ENCODE results near the gene GPN1.

GPN1 gene

GRCh38 chr2:27663285-27664153, 34.7 kb downstream of the GPN1 start, which contains the start of the genes SLC4A1AP and SUPT7L:
Gene SLC4A1AP (plus strand): TSS chr2:27663889. CDS start chr2:27663915, 26 bp downstream.
Gene SUPT7L (minus strand): TSS chr2:27663614. CDS start chr2:27662192, 1,422 bp downstream.
- Histone ChIP-seq H3K79me2 (ENCODE audit: insufficient read depth, low read length) (peaks cover 35% of the 10 kb centered on the region), H3K4me2 (ENCODE audit: low read depth, low read length, poor library complexity, severe bottlenecking) (peak within 1 kb of the TSS; percentile 88), H3K36me3 (ENCODE audit: low read length) (peaks cover 22% of the 10 kb centered on the region; the same call in 1 of the 2 replicates), H3K27me3 (ENCODE audit: low read length) (no peaks in the 10 kb centered on the region), H3K27ac (ENCODE audit: low read depth, low read length) (peak within 1 kb of the TSS; percentile 82), H2AFZ (ENCODE audit: low read depth, low read length, severe bottlenecking) (peak within 1 kb of the TSS; percentile 98), H3K9me2 (replicated peaks; ENCODE audit: insufficient read depth, low read length) (no peaks in the 10 kb centered on the region), H4K20me1 (ENCODE audit: low read depth, low read length) (no peaks in the 10 kb centered on the region), H3K9me3 (ENCODE audit: insufficient read depth, low read length) (no peaks in the 10 kb centered on the region), H3K9ac (ENCODE audit: low read length) (peak within 1 kb of the TSS; percentile 63), H3K4me3 (ENCODE audit: insufficient read depth, low read length, poor library complexity, severe bottlenecking) (peak within 1 kb of the TSS; percentile 89), H3F3A (ENCODE audit: insufficient read depth) (0 out of 2 replicates have a peak, but pooled peaks cover 7% of the 10 kb centered on the region)
- no peak for TF ChIP-seq EZH2phosphoT487 (conservative IDR thresholded peaks at IDR 0.05; ENCODE audit: low read length)
- no peak for TF ChIP-seq CTCF (IDR thresholded peaks at IDR 0.05; ENCODE audit: insufficient read depth, low read length, poor library complexity, severe bottlenecking)

GRCh38 chr2:27664154-27664574, 35.3 kb downstream of the GPN1 start:
- H3K36me3 ChIP-seq (ENCODE audit: low read length): peaks cover 23% of the 10 kb centered on the region; the same call in 1 of the 2 replicates
- no peaks in the 10 kb centered on the region for H4K20me1 ChIP-seq (ENCODE audit: low read depth, low read length)
- peak overlapping the region; percentile 89 for H3K4me3 ChIP-seq (ENCODE audit: insufficient read depth, low read length, poor library complexity, severe bottlenecking)
- peak overlapping the region; percentile 98 for H2AFZ ChIP-seq (ENCODE audit: low read depth, low read length, severe bottlenecking)
- H3K27me3 ChIP-seq (ENCODE audit: low read length): no peaks in the 10 kb centered on the region
- peaks cover 35% of the 10 kb centered on the region for H3K79me2 ChIP-seq (ENCODE audit: insufficient read depth, low read length)
- H3K27ac ChIP-seq (ENCODE audit: low read depth, low read length): peak overlapping the region; percentile 82; the same call in 1 of the 2 replicates
- peak overlapping the region; percentile 63 for H3K9ac ChIP-seq (ENCODE audit: low read length)
- H3F3A ChIP-seq (ENCODE audit: insufficient read depth): 0 out of 2 replicates have a peak, but pooled peaks cover 5% of the 10 kb centered on the region
- no peaks in the 10 kb centered on the region for H3K9me3 ChIP-seq (ENCODE audit: insufficient read depth, low read length)
- no peak for TF ChIP-seq CTCF (IDR thresholded peaks at IDR 0.05; ENCODE audit: insufficient read depth, low read length, poor library complexity, severe bottlenecking)
- TF ChIP-seq EZH2phosphoT487 (conservative IDR thresholded peaks at IDR 0.05; ENCODE audit: low read length): no peak
- no peaks in the 10 kb centered on the region for H3K9me2 ChIP-seq (replicated peaks; ENCODE audit: insufficient read depth, low read length)
- H3K4me2 ChIP-seq (ENCODE audit: low read depth, low read length, poor library complexity, severe bottlenecking): peak overlapping the region; percentile 88

GRCh38 chr2:27664622-27665363, 35.9 kb downstream of the GPN1 start:
- Histone ChIP-seq H3K9me2 (replicated peaks; ENCODE audit: insufficient read depth, low read length) (no peaks in the 10 kb centered on the region), H3K4me3 (ENCODE audit: insufficient read depth, low read length, poor library complexity, severe bottlenecking) (peak overlapping the region; percentile 89), H3K79me2 (ENCODE audit: insufficient read depth, low read length) (peaks cover 35% of the 10 kb centered on the region), H4K20me1 (ENCODE audit: low read depth, low read length) (no peaks in the 10 kb centered on the region), H3F3A (ENCODE audit: insufficient read depth) (0 out of 2 replicates have a peak, but pooled peaks cover 5% of the 10 kb centered on the region), H3K27me3 (ENCODE audit: low read length) (no peaks in the 10 kb centered on the region), H3K4me2 (ENCODE audit: low read depth, low read length, poor library complexity, severe bottlenecking) (peak overlapping the region; percentile 88), H3K9me3 (ENCODE audit: insufficient read depth, low read length) (no peaks in the 10 kb centered on the region), H3K9ac (ENCODE audit: low read length) (peak overlapping the region; percentile 63), H3K36me3 (ENCODE audit: low read length) (peaks cover 16% of the 10 kb centered on the region; the same call in 1 of the 2 replicates), H3K27ac (ENCODE audit: low read depth, low read length) (no peak overlapping the region), H2AFZ (ENCODE audit: low read depth, low read length, severe bottlenecking) (peak overlapping the region; percentile 98)
- no peak for TF ChIP-seq EZH2phosphoT487 (conservative IDR thresholded peaks at IDR 0.05; ENCODE audit: low read length)
- no peak for TF ChIP-seq CTCF (IDR thresholded peaks at IDR 0.05; ENCODE audit: insufficient read depth, low read length, poor library complexity, severe bottlenecking)
